Motor neuron (in vitro differentiated cells): Measurements from ENCODE around the gene CASKIN1. TPM values are rescaled to one million over a fixed set of nuclear protein-coding genes. Genes with fewer than 3 reads are reported as not detected.

ENCODE experiments used
- ATAC-seq, 8 experiments: fragments of 200-7000 bp; cut with Tn5 transposase; replicated peaks in 6 of 8; 2 replicates each; pipeline ENCODE4 v1.8.0; 2021; ENCODE audit warnings: mild to moderate bottlenecking in 8 of 8, moderate library complexity in 8 of 8
- H3K27ac ChIP-seq, 2 donors: fragments of 250-450 bp; sonication (Bioruptor Pico); 2 replicates each; pipeline ENCODE4 v1.9.0; 2021; ENCODE audit warnings: antibody characterized with exemption in 2 of 2, mild to moderate bottlenecking in 2 of 2, moderate library complexity in 1 of 2
- H3K4me1 ChIP-seq, 2 donors: fragments of 250-450 bp; sonication (Bioruptor Pico); replicated peaks in 1 of 2; 2 replicates each; pipeline ENCODE4 v1.6.1; 2021; ENCODE audit warnings: antibody characterized with exemption in 2 of 2, mild to moderate bottlenecking in 2 of 2, moderate library complexity in 1 of 2
- H3K4me3 ChIP-seq, 5 donors: fragments of 250-450 bp; sonication (Bioruptor Pico); 2 replicates each; pipeline ENCODE4 v1.9.0; 2021; ENCODE audit warnings: antibody characterized with exemption in 5 of 5, mild to moderate bottlenecking in 5 of 5, moderate library complexity in 4 of 5
- WGBS, 10 experiments: fragments of 450-650 bp; shearing (Covaris generic); methylation state at CpG; one replicate each; pipeline ENCODE4 v1.0.0; 2022; 5-methylcytosine and 5-hydroxymethylcytosine counted together
- in situ Hi-C, 9 experiments: fragments of 400-800 bp; cut with MboI; loops; one replicate each; pipeline ENCODE4 v1.15.0; 2021; ENCODE audit warnings: low sequenced_read_pairs in 9 of 9, low pct_unique_long_range_greater_than_20kb in 2 of 9; ENCODE audit not compliant: unreplicated experiment in 9 of 9
- total RNA-seq, 8 experiments: library from RNA; unstranded; fragments of 300-600 nt; gene quantifications; 2 replicates each; pipeline versions ENCODE4 v1.2.3 to v1.2.4, GENCODE V29; 2022

Gene CASKIN1
- total RNA-seq, 8 experiments from 2014 or later = 0.61 to 12.2 (median 6.0) TPM

- H3K4me1 ChIP-seq = peaks cover 20 to 26% of the 10 kb centered on the region in 2 donors
- no peak for ATAC-seq
- 24 to 100% methylated on average over 3 to 6 of the region's 24 CpGs; no CpG with 5 or more reads in 8 of the 10 experiments for WGBS, 10 experiments
- H3K4me3 ChIP-seq = no peak overlapping the region
- H3K27ac ChIP-seq = no peak overlapping the region
- in situ Hi-C loops = no loop called here
Observed at GRCh38 chr16:2190002-2190658, 6.3 kb downstream of the CASKIN1 start.

GRCh38 chr16:2189252-2189893 is 7.0 kb downstream of the CASKIN1 start:
- no CpG with 5 or more reads among the region's 25 CpGs for WGBS, 10 experiments
- ATAC-seq = peak in 2 of 8 experiments; percentile 3 to 4
- peaks cover 12 to 18% of the 10 kb centered on the region in 2 donors for H3K4me1 ChIP-seq
- no peak overlapping the region for H3K4me3 ChIP-seq
- H3K27ac ChIP-seq = no peak overlapping the region
- in situ Hi-C loops = no loop called here

GRCh38 chr16:2188395-2188794 is 8.0 kb downstream of the CASKIN1 start:
- in situ Hi-C loops = no loop called here
- 100% methylated on average over 1 to 3 of the region's 8 CpGs; no CpG with 5 or more reads in 7 of the 10 experiments for WGBS, 10 experiments
- H3K4me3 ChIP-seq = no peak overlapping the region
- peaks cover 4 to 11% of the 10 kb centered on the region in 2 donors for H3K4me1 ChIP-seq
- no peak overlapping the region for H3K27ac ChIP-seq
- no peak for ATAC-seq

- whole genome bisulfite sequencing, 10 experiments = 46 to 100% (median 80%) methylated on average over 1 to 3 of the region's 17 CpGs; no CpG with 5 or more reads in 7 of the 10 experiments
- ATAC-seq = no peak
Observed at GRCh38 chr16:2187212-2187611, 9.2 kb downstream of the CASKIN1 start.

DNA sequence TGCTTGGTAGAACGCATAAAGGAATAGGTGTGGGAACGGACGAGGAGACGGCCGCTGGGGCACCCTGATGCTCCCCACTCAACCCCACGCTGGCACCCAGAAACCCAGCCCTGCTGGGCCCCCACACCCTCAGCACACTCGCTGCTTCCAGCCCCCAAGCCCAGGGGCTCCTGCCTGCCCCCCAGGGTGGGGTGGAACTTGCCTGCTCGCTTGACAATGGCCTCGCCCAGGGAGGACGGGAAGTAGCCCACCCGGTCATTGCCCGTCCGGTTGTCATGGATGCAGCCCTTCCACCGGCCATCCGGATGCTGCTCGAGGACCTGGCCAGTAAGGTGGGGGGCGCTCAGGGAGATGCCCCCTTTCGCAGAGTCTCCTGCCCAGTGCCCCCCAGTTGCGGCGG is 9.9 kb downstream of the CASKIN1 start:
- 93% methylated on average over 3 of the region's 20 CpGs; no CpG with 5 or more reads in 9 of the 10 experiments for WGBS, 10 experiments
- in situ Hi-C loops = no loop called here
- Histone ChIP-seq H3K27ac (no peak overlapping the region), H3K4me1 (peaks cover 9 to 17% of the 10 kb centered on the region in 2 donors), H3K4me3 (no peak overlapping the region)
- no peak for ATAC-seq

More at GRCh38 chr16:2187212-2187611, 9.2 kb downstream of the CASKIN1 start:
- peaks cover 4 to 11% of the 10 kb centered on the region in 2 donors for H3K4me1 ChIP-seq
- H3K27ac ChIP-seq = no peak overlapping the region
- in situ Hi-C loops = no loop called here
- H3K4me3 ChIP-seq = no peak overlapping the region

DNA sequence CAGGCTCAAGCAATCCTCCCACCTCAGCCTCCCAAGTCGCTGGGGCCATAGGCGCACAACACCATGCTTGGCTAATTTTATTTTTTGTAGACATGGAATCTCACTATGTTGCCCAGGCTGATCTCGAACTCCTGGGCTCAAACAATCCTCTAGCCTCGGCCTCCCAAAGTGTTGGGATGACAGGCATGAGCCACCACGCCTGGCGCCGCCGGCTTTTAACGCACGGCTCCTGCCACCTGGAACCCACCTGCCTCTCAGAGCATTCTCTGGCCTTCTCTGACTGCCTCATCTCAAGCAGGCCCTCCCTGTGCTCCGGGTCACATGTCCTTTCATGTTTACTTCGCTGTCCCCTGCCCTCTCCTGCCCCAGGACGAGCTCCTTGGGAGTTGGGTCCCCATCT is 10.3 kb downstream of the CASKIN1 start:
- ATAC-seq = no peak
- Histone ChIP-seq H3K4me1 (peaks cover 12 to 22% of the 10 kb centered on the region in 2 donors), H3K4me3 (no peak overlapping the region), H3K27ac (no peak overlapping the region)
- in situ Hi-C loops = no loop called here
- 60 to 100% (median 92%) methylated on average over 2 to 12 of the region's 13 CpGs; no CpG with 5 or more reads in 2 of the 10 experiments for WGBS, 10 experiments

DNA sequence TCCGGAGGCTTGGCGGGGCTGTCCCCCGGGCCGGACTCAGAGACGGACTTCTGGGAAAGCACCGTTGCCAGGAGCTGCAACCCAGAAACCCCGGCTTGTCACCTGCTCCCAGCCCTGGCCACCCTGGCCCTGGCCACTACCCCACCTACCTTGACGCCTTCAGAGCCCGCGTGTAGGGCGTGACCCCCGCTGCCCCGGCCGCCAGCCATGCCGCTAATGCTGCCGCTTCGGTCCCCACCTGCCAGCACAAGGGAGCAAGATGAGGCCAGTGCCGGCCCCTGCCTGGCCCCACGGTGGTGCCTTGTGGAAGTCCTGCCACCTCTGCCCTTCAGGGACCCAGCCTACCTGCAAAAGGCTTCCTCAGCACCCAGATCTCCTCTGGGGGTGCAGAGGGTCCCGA is 11.4 kb downstream of the CASKIN1 start:
- in situ Hi-C loops = no loop called here
- Histone ChIP-seq H3K4me1 (peaks cover 9 to 15% of the 10 kb centered on the region in 2 donors), H3K27ac (no peak overlapping the region), H3K4me3 (no peak overlapping the region)
- WGBS, 10 experiments = 83 to 100% (median 97%) methylated on average over 1 to 4 of the region's 20 CpGs; no CpG with 5 or more reads in 7 of the 10 experiments
- ATAC-seq = no peak

GRCh38 chr16:2184346-2184745 is 12.1 kb downstream of the CASKIN1 start:
- ATAC-seq = no peak
- no peak overlapping the region for H3K27ac ChIP-seq

DNA sequence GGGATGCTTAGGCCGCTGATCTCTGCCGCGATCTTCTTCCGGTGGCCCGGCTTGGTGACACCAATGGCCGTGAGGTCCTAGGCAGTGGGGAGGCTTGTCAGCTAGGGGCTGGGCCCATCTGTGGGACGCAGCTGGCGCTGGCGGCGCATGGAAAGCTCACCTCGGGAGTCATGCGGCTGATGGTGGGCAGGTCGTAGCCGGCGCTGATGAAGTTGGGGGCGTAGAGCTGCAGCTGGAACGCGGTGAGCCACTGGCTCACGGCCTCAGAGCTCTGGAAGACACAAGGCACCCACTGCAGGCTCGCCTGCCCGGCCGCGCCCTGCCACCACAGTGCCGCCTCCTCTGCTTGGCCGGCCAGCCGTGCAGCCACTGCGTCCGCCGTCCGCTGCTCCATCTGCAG is 12.7 kb downstream of the CASKIN1 start:
- in situ Hi-C loops = no loop called here
- 91 to 100% (median 94%) methylated on average over 1 to 16 of the region's 30 CpGs; no CpG with 5 or more reads in 6 of the 10 experiments for WGBS, 10 experiments
- Histone ChIP-seq H3K27ac (no peak overlapping the region), H3K4me1 (peaks cover 8 to 13% of the 10 kb centered on the region in 2 donors), H3K4me3 (no peak overlapping the region)
- no peak for ATAC-seq

More at GRCh38 chr16:2184346-2184745, 12.1 kb downstream of the CASKIN1 start:
- WGBS, 10 experiments = 88 to 94% (median 93%) methylated on average over 3 to 9 of the region's 19 CpGs; no CpG with 5 or more reads in 7 of the 10 experiments
- H3K4me1 ChIP-seq = peaks cover 8 to 13% of the 10 kb centered on the region in 2 donors
- in situ Hi-C loops = no loop called here
- no peak overlapping the region for H3K4me3 ChIP-seq

- ATAC-seq = no peak
- Histone ChIP-seq H3K4me3 (no peak overlapping the region), H3K4me1 (peaks cover 8 to 13% of the 10 kb centered on the region in 2 donors), H3K27ac (no peak overlapping the region)
- 63 to 100% (median 84%) methylated on average over 1 to 10 of the region's 20 CpGs; no CpG with 5 or more reads in 3 of the 10 experiments for WGBS, 10 experiments
- in situ Hi-C loops = no loop called here
Observed at GRCh38 chr16:2181952-2182351, 14.5 kb downstream of the CASKIN1 start.

- in situ Hi-C loops = no loop called here
- ATAC-seq = peak in 5 of 8 experiments; percentile 6 to 43 (median 30)
- no peak overlapping the region for H3K4me3 ChIP-seq
- H3K4me1 ChIP-seq = peaks cover 8 to 13% of the 10 kb centered on the region in 2 donors
- no peak overlapping the region for H3K27ac ChIP-seq
- WGBS, 10 experiments = 90 to 100% (median 100%) methylated on average over 1 to 2 of the region's 46 CpGs; no CpG with 5 or more reads in 6 of the 10 experiments
Observed at GRCh38 chr16:2180962-2181923, 15.2 kb downstream of the CASKIN1 start.

GRCh38 chr16:2180461-2180860 is 15.9 kb downstream of the CASKIN1 start:
- Histone ChIP-seq H3K27ac (no peak overlapping the region), H3K4me1 (peaks cover 8 to 13% of the 10 kb centered on the region in 2 donors), H3K4me3 (no peak overlapping the region)
- WGBS, 10 experiments = no CpG with 5 or more reads among the region's 43 CpGs
- no peak for ATAC-seq
- in situ Hi-C loops = no loop called here
